ENCODE data around the gene TWNK.
A peak's percentile ranks its signal among the peaks of the same experiment; 100 is the strongest.

TWNK gene

DNA sequence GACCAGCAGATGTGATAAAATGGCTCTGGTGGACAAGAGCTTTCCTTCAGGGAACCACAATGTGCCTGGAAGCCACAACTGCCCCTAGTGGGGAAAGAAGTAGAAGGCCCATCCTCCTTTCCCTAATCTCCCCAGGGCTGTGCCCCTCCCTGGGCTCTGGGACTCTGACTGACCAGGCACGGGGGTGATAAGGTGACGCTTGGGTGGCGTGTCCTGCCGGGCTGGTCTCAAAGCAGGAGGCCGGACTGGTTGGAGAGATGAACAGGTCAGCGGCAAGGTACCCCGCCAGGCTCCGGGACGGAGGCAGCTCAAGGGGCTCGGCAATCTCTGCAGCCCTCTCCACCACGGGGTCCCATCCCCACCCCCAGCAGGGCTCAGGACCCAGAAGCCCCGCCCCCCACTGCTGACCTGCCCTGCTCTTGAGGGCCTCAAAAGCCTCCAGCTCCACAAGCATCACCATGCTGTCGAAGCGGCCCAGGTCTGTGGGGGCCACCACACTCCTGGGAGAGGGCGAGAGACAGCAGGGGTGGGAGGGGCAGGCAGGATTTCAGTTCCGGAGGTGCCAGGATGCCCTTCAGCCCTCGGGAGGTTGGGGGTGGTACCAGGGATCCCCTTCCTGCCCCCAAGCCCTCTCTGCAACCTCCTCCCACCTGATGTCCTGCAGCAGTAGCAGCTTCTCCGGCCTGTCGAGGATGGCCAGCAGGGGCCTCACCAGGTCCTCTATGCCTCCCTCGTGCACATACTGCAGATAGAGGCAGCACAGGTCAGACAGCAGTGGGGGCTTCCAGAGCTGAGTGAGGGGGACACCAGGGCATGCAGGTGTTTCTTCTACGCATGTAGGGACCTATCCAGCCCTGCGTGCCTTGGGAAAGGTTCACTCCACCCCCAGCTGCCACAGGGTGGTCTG is 24.4 kb downstream of the TWNK start:
- DNase-seq (ENCODE audit: low read depth in 2 of 3, low spot score in 1 of 3): no peak

DNA sequence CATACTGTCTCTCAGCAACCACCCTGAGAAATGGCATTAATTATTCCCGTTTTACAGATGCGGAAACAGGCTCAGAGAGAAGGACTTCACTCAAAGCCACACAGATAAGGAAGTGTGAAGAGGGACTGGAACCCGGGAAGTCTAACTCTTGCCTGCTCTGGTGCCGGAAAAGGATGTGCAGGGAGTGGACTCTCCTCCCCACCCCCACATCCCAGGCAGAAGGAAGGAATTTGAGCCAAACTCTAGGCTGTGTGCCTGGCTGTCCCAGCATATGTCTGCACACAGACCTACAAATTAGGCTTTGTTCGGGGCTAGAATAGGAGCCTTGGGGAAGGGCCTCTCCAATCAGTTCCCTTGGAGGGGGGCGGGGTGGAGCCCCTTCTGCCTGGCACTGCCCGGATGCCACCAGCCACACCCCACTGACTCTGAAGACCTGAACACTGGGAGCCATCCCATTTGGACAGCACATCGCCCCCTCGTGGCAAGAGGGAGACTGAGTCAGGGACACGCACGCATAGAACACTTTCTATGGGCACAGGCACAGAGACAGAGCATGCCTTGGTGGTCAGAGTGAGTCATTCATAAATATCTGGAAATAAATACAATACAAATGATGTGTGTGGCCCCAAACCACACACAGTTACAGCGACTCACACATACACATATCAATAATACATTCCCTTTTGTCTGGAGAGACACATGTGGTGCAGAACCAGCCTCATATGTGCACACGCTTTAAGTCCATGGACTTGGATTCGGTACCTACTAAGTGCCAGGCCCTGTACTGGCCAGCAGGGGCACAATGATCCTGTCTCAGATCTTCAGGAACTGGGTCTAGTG is 25.4 kb downstream of the TWNK start:
- DNase-seq (ENCODE audit: low read depth in 2 of 3, low spot score in 1 of 3): peak; percentile 64 to 82 (median 76)

DNA sequence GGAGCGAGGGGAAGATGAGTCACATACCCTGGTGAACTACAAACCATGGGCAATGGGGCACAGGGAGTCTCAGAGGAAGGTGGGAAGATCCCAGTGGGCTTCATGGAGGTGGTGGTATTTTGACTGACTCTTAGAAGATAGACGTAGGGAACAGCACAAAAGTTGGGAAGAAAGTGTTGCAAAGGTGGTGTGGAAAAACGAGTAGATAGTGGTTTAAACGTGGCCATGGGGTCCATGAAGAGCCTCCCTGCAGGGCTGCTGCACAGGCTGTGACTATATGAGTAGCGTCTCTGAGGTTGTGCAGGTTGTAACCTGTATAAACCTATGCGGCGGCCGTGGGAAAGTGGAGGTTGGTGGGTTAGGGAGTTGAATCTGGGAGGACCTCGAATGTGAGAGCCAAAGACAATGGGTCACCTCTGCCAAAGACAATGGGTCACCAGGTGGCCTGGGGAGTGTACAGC is 26.1 kb downstream of the TWNK start:
- DNase-seq (ENCODE audit: low read depth in 2 of 3, low spot score in 1 of 3): no peak

DNA sequence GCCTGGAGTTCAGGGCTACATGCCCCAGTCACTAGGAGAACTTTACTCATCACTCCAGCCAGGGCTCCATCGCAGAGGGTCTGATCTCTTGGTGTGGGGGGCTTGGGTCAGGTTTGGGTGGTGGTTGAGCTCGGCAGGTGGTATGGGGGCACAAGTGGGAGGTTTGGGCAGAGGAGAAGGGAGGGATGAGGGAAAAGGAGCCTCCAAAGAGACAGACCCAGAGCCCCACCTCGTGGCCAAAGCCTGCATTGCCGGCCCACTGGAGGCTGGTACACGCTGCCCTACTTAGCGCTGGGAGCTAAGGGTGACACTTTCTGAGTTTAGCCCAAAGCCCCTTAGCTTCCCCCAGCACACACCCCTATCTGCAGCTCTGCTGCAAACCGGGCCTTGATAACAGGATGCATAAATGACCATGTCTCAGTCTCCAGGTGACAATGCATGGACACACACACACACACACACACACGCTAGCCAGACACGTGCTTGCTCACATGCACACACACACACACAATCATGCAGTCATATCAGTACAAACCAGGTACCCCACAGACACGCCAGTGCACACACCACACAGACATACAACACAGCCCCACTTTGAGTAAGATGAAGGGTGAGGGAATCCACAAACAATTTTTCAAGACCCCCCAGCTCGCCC is 27.0 kb downstream of the TWNK start:
- DNase-seq (ENCODE audit: low read depth in 2 of 3, low spot score in 1 of 3): peak; percentile 53 to 89 (median 72)

DNA sequence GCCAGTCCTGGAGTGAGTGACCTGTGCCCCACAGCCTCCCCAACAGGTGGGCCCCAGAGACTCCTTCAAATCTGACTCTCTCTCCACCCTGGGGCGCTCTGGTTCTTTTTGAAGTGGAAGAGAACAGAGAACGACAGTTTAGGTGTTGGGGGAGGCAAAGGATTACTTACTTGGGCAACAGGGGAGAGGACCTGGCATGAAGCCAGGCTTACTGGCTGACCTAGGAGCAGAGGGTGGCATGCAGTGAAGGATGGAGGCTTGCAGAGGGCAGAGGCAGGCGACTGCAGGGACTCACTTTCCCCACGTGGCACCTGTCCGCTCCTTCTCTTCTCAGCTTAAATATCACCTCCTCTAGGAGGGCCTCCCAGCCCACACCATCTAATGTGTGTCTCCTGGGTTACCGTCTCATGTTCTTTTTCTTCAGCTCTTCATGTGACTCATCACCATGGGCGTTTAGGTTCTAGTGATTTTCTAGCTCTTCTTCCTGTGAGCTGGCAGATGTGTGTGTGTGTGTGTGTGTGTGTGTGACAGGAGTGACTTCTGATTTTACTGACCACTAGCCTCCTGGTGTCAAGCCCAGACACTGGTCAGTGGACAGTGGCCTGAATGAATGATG is 27.7 kb downstream of the TWNK start:
- DNase-seq (ENCODE audit: low read depth in 2 of 3, low spot score in 1 of 3): no peak

DNA sequence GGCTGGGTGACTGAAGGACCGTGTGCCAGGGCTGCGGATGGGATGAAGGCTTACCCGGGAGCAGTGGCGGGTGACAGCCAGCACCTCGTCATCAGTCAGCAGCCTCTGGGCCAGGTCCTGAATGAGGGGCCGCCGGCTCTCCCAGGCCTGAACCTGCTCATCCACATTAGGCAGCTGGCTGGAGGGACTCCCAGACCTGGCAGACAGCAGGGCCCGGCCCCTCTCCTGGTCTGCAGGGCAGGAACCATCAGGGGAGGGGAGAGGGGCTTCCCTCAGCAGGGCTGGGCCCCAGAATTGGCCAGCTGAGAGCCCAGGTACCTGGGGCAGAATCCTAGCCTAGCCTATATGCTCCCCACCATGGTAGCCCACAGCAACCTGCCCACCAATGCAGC is 28.2 kb downstream of the TWNK start:
- no peak for DNase-seq (ENCODE audit: low read depth in 2 of 3, low spot score in 1 of 3)

DNA sequence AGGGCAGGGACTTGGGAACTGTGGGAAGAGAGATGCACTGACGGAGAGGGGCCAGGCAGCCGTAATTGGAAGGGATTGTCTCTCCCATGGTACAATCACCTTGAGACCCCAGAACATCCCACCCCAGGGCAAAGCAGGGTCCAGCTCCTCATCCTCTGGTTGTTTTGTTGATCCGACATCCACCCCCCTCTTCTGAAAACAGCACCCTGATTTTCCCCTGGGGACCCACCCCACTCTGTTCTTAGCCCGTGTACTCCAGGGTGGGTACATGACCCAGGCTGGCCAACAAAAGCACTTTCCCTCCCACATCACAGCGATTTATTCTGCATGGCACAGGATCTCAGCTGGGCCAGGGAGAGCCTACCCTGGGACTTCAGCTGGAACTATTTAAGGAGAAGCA is 29.5 kb downstream of the TWNK start:
- no peak for DNase-seq (ENCODE audit: low read depth in 2 of 3, low spot score in 1 of 3)

DNA sequence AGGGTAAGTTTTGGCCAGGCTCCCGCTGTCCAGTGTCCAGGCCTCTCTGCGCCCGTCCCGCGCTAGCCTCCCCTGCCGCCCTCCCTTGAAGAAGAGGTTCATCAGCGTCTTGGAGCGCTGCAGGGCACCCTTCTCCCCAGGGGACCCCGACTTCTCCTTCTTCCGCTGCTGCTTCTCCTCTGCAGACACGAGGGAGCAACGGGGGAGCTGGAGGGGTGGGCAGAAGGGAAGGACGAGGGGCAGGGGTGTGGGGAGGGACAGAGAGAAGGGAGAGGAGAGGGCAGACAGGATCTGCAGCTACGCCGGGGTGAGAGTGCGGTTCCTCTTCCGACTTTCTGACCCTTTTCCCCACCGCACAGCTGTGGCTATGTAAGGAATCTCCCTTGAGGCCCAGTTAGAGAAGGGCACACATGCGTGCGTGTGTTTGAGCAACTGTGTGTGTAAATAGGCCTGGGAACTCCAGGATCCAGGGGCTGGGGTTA is 30.8 kb downstream of the TWNK start:
- DNase-seq (ENCODE audit: low read depth in 2 of 3, low spot score in 1 of 3): no peak

DNA sequence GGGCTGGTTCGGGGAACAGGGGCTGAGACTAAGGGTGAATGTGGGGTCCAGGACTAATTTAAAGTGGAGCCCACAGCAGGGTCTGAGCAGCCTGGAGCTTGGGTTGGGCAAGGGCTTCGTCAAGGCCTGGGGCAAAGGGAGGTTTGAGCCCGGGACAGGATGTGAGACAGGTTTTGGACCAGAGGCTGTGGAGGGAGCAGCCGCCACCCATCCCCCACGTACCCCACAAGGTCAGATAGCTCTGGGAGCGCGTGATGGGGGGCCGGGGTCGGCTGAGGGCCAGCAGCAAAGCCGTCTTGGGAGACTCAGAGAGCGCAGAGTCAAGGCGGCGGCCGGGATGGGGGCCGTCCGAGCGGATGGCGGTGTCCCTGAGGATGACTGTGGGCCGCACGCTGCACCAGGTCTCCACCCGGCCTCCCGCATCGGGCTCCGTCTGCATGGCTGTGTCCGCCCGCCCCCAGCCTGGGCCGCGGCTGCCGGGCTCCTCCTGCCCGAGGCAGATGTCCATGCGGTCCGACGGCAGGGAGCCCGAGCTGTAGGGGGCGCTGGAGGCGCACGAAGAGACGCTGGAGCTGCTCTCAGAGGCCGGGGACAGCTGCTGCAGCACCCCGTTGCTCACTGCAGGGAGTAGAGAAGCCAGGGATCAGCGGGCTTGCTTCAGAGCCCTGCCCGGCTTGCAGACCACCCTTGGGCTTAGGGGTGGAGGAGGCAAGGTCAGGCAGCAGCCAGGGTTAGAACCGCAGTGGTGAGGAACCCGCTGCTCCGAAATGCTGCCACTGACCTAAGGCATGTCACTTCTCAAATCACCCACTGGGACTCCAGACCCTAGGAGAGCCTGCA is 31.5 kb downstream of the TWNK start:
- DNase-seq (ENCODE audit: low read depth in 2 of 3, low spot score in 1 of 3): peak; percentile 67 to 84 (median 81)

DNA sequence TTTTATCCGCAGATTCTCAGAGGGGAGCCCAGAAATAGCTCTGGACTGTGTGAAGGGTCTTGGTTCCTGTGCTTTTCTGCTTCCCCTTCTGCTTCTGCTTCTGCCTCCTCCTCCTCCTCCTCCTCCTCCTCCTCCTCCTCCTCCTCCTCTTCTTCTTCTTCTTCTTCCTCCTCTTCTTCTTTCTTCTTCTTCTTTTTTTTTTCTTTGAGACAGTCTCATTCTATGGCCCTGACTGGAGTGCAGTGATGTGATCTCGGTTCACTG is 32.0 kb downstream of the TWNK start:
- no peak for DNase-seq (ENCODE audit: low read depth in 2 of 3, low spot score in 1 of 3)

DNA sequence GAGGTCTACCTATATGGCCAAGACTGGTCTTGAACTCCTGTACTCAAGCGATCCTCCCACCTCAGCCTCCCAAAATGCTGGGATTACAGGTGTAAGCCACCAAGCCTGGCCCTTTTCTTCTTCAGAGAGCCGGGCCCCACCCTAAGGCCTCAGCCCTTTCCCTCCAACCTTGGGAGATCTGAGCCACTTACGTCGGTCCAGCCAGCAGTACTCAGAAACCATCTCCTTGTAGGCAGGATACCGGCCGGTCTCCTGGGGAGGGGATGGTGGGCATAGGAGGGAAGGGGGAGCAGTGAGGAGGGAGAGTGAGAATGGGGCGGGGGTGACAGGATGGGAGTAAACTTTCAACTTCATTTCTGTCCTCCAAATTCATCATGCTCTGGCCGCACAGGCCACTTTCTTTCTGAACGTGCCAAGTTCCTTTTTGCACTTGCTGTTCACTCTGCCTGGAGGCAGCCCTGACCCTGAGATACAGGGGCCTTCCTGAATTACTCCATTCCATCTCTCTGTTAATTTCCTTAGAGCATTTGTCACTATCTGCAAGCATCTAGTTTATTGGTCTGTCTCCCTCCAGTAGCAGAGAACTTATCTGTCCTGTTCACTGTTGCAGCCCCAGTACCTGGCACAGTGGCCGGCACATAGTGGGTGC is 33.2 kb downstream of the TWNK start:
- DNase-seq (ENCODE audit: low read depth in 2 of 3, low spot score in 1 of 3): no peak

DNA sequence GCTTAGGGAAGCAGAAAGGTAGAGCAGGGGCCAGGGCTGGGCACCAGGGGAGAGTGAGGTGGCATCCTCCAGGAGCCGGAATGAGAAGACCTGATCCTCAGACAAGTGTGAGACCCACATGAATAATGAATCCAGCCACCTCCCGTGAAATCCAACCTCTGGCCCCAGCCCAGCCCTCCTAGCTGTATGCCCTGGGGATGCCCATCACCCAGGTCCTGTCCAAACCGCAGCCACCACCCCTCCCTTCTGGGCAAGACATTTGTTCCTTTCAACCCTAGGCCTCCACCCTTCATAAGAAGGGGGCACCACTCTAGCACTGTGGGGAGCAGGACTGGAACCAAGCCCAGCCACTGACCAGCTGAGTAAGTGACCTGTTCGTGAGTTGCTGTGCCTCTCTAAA is 33.9 kb downstream of the TWNK start:
- no peak for DNase-seq (ENCODE audit: low read depth in 2 of 3, low spot score in 1 of 3)

DNA sequence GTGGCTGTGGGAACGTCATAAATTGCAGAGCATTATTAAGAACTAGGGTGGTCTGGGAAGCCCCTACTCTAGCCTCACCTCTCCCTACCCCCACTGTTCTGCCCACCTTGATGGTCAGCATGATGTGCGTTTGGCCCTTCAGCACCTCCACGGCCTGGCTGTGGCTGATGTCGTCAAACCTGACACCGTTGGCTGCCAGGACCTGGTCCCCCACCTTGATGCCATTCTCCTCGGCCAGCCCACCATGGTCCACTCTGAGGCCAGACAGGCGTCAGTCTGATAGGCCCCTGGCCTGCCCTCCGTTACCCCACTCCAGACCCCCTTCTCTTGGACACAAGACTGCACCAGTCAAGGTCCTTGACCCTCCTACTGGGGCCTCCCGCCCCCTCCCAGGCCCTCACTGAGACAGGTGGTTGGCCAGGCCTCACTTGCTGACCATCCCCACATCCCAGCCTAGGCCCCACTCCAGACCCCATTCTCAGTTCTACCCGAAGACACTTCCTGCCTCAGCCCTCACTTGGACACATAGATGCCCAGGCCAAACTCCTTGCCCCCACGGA is 34.4 kb downstream of the TWNK start:
- DNase-seq (ENCODE audit: low read depth in 2 of 3, low spot score in 1 of 3): no peak

DNA sequence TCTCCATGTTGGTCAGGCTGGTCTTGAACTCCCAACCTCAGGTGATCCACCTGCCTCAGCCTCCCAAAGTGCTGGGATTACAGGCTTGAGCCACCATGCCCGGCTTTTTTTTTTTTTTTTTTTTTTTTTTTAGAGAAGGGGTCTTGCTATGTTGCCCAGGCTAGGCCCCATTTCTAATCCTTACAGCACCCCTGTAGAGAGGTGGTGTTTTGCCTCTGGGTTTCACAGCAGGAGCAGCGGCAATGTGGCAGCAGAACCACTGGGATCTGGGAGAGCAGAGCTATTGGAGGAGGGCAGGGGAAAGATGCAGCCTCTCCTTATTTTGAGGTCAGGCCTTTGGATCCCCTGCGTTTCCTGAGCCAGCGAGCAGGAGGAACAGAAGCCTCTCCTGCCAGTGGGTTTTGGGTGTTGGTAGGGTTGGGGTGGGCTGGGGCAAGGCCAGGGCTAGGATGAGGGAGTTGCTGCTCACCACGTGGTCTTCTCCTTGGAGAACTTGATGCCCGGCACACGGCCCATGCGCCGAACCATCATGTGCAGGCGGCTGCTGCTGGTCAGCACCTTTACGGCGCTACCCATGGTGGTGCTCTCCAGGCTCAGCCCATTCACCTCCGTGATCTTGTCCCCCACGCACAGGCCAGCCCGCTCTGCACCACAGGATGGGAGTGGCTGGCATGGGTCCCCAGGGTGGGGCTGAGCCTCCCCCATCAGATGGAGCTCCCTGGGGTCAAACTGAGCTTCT is 35.8 kb downstream of the TWNK start:
- no peak for DNase-seq (ENCODE audit: low read depth in 2 of 3, low spot score in 1 of 3)

DNA sequence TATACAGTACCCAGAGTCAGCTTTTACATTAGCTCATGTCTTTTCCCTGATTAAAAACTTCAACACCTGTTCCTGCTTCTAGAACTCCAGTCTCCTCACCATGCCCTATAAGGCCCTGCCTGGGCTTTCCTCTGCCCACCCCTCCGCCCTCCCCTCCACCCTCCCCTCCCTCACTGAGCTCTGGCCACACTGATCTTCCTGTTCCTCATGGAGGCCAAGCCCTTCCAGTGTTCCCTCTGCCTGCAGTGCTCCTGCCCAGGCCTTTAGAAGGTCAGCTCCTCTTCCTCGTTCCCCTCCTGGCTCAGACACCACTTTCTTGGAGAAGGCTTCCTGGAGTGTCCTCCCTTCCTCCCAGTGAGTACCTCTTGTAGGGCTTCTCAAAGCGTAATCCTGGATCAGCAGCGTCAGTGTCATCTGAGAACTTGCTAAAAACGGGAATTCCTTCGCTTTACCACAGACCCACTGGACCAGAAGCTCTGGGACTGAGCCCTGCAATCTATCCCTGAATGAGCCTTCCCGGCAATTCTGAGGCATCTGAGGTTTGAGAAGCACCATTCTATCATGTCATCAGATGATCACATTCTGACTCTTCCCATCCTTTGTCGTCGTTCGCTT is 39.9 kb downstream of the TWNK start:
- no peak for DNase-seq (ENCODE audit: low read depth in 2 of 3, low spot score in 1 of 3)

DNA sequence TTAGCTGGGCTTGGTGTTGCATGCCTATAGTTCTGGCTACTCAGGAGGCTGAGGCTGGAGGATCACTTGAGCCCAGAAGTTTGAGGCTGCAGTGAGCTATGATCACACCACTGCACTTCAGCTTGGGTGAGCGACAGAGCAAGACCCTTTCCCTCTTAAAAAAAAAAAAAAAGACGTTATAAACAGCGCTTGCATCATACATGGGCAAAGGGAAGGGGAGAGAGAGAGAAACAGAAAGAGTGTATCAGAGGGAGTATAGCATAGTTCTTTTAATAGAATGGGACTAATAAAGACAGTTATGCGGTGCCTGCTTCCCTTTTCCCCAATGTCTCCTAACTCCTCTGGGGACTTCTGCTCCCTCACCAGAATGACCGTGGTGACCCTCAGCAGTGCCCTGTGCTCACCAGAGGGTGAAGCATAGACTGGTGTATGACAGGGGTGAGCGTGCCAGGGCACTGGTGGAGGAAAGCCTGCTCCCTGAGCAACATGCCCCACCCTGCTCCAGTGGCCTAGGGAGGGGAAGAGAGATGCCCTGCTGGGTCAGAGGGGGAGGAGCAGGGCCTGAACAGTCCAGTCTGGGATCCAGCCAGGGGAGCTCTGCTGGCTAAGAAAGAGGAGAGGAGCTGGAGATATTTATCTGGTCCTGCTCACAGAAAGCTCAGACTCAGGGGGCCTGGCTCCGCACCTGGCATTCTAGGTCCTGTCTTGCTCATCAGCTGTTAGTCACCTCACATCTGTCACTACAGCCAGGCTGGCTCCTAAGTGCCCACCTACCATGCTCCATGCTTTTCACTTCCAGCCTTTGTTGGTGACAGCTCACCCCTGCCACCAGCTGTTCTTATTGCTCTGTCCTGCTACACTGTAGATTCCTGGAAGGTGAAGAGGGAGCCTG is 41.3 kb downstream of the TWNK start:
- no peak for DNase-seq (ENCODE audit: low read depth in 2 of 3, low spot score in 1 of 3)

DNA sequence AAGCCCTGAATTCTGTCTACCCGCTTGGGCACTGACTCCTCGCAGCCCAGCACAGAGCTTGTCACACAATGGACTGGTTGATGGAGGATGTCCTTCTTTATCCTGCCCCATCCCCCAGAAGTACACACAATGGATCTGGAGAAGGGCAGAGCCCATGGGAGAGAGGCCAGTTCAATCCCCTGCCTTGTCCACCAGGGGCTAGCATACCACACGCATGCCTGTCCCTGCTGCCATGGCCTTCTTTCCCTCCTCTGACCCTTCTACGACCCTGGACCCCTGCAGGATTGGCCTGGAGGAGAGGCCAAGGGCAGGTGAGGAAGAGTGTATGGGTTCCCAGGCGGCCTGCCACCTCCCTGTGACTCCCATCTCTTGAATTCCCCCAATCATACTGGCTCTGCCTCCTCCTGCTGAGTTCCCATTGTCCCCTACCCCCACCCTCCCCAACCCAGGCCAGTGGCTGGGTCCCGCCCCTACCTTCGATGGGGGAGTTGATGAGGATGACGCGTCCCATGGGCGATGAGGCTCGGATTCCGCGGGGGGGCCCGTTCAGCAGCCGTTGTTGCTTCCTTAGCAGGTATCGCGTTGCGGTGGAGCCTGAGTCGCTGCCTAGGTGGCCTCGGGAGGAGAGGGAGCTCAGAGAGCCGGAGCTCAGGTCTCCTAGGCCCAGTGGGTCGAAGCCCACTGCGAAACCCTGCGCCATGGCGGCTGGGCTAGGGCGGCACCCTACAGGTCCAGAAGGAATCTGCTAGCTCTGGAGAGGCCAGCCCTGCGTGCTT is 42.4 kb downstream of the TWNK start:
- no peak for DNase-seq (ENCODE audit: low read depth in 2 of 3, low spot score in 1 of 3)
